DOHH2 (cell line): ENCODE results near the gene ZMYM1.

ENCODE experiments used
- CTCF ChIP-seq: fragments of 200-600 bp; sonication (generic); IDR thresholded peaks from one replicate; pipeline ENCODE4 v1.5.1; 2014; ENCODE audit warnings: antibody characterized with exemption, mild to moderate bottlenecking, low read depth, low read length; ENCODE audit not compliant: poor library complexity, severe bottlenecking
- EZH2phosphoT487 ChIP-seq: fragments of 200-600 bp; sonication (generic); IDR thresholded peaks from 2 replicates; pipeline ENCODE4 v1.6.1; 2017; ENCODE audit warnings: borderline replicate concordance, mild to moderate bottlenecking, antibody characterized with exemption, low read length, moderate library complexity, mixed read lengths

DNA sequence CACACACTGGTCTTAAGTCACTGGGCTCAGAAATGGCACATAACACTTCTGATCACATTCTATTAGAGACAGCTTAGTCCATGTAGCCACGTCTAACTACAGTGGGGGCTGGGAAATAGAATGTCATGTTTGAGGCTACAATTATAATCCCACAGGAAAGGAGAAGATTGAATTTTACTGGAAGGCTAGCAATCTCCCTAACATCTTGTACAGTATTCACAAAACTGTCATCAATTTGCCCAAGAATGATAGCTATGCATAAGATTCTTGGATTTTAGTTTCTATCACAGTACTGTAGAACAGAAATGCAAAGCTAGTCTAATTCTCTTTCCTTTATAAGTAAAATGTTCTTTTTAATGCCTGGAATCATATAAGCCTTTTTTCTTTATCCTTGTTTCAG, 34.8 kb upstream of the ZMYM1 start:
- TF ChIP-seq CTCF (no peak), EZH2phosphoT487 (no peak)
